ENCODE measurements around the gene FSIP1.

The FSIP1 gene

DNA sequence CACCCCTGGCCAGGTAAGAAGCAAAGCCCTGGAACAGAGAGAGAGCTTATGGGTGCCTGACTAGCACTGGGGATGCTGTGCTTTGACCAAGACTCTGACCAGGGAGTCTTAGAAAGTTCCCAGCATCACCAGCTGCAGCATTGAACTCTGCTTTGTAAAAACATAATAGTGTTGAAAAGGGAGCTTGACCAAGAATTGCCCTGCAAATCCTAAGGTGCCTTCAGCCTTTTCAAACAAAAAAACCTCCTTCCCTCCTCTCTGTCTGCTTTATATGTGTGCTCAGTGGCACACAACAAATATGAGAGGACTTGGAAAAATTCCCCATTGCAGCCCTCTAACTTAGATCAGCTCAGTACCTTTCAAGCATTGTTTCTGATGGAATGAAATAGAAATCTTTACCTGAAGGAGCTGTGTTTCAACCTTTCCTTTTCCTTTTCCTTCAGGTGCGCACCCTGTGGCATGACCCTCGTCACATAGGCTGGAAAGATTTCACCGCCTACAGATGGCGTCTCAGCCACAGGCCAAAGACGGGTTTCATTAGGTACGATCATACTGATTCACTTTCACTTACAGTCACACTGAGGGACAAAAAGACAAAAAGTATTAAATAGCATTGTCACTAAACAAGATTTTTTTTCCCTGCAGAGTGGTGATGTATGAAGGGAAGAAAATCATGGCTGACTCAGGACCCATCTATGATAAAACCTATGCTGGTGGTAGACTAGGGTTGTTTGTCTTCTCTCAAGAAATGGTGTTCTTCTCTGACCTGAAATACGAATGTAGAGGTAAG lies 188.8 kb downstream of the FSIP1 start:
- no peak for DNase-seq (ENCODE audit: low spot score)

DNA sequence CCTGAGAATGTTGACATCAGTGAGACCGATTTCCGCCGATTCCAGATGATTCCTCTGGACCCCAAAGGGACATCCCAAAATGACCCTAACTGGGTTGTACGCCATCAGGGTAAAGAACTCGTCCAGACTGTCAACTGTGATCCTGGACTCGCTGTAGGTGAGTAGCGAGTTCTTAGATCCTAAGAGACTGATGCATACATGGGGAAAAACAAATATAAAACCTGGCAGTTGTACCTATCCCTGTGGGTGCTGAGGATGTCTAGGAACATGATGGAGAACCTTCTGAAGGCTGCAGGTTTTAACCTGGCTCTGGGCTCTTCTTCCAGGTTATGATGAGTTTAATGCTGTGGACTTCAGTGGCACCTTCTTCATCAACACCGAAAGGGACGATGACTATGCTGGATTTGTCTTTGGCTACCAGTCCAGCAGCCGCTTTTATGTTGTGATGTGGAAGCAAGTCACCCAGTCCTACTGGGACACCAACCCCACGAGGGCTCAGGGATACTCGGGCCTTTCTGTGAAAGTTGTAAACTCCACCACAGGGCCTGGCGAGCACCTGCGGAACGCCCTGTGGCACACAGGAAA lies 189.5 kb downstream of the FSIP1 start:
- no peak for DNase-seq (ENCODE audit: low spot score)

DNA sequence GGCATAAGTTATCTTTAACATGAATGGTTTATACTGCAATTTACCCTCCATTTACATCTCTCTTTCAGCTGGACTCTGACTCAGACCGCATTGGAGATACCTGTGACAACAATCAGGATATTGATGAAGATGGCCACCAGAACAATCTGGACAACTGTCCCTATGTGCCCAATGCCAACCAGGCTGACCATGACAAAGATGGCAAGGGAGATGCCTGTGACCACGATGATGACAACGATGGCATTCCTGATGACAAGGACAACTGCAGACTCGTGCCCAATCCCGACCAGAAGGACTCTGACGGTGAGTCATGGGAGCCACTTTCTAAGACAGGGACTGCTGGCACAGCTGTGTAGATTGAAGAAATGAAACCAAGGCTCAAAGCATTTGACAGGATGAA lies 190.1 kb downstream of the FSIP1 start:
- DNase-seq (ENCODE audit: low spot score): no peak

DNA sequence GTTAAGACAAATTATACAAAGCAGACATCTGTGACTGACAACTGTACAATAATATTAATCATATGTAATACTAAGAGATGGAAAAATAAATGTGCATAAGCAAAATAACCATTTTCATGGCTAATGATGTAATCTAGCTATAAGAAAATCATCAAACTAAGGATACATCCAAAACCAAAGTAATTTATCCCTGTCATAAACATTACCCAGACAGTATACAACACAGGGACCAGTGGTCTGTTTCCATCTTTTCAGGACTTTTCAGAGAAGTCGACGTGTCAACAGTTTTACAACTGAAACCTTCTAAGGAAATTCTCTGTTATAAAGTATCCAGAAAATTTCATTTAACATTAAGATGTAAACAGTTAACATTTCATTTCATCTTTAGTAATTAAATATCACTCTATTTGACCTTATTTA lies 190.7 kb downstream of the FSIP1 start:
- no peak for DNase-seq (ENCODE audit: low spot score)

DNA sequence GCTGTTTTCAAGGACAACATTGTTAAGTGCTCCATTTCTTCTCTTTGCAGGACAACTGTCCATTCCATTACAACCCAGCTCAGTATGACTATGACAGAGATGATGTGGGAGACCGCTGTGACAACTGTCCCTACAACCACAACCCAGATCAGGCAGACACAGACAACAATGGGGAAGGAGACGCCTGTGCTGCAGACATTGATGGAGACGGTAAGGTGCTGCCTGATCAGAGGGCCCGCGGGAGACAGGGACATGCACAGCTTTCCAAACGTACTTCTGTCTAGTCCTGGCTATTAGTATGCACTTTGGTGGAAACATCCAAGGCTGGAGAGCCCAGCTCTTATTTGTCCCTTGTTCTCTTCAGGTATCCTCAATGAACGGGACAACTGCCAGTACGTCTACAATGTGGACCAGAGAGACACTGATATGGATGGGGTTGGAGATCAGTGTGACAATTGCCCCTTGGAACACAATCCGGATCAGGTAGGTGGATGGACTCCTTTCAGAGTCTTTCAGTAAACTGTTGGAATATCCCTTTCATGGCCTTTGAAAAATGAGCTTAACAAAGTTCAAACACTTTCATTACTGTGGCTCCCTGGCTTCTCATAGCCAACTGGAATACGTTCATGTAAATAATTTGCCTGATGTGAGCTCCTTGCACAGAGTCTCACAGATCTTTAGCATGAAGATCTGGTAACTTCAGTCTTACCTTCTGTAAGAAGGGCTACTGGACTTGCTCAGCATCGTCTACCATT lies 191.3 kb downstream of the FSIP1 start:
- no peak for DNase-seq (ENCODE audit: low spot score)

DNA sequence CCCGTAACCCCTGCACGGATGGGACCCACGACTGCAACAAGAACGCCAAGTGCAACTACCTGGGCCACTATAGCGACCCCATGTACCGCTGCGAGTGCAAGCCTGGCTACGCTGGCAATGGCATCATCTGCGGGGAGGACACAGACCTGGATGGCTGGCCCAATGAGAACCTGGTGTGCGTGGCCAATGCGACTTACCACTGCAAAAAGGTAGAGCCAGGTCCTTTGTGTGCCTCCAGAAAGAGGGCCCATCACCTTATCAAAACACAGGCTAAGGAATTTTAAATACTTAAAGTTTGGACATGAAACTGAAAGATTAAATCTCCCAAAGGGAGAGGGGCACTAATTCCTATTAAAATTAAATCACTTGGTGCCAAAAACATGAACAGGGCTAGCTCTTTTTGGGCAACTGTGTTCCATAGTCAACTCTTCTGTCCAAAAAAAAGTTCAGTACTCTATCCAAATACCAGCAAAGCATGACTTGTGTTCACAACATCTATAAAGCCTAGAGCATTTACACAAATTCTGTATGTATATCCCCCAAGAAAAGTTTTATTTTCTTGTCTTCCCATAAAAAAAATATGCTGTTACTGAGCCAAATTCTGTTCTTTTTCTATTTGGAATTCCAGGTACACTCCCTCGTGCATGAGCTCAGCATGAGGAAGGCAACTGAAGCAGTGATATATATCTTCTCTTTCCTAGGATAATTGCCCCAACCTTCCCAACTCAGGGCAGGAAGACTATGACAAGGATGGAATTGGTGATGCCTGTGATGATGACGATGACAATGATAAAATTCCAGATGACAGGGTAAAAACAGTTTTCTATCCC lies 192.6 kb downstream of the FSIP1 start:
- no peak for DNase-seq (ENCODE audit: low spot score)

DNA sequence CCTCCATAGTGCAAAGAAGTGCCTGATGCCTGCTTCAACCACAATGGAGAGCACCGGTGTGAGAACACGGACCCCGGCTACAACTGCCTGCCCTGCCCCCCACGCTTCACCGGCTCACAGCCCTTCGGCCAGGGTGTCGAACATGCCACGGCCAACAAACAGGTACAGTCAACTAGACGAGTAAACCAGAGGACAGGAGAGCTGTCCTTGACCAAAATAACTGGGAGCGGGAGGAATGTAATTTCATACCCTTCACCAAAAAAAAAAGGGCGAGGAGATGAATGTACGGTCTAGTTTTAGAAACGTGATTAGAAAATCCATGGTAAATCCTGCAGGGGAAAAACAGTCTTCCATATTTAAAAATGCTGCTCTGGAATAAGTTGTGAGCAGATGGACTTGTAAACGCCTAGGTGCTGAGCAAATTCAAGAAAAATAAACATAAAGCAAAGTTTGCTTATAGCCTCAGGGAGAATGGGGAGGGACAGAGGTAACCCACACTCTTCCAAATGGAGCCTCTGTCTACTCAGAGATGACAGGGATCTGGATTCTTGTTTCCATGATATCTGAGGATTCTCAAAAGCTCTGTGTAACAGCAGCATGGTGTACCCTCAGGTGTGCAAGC lies 193.3 kb downstream of the FSIP1 start:
- DNase-seq (ENCODE audit: low spot score): no peak

DNA sequence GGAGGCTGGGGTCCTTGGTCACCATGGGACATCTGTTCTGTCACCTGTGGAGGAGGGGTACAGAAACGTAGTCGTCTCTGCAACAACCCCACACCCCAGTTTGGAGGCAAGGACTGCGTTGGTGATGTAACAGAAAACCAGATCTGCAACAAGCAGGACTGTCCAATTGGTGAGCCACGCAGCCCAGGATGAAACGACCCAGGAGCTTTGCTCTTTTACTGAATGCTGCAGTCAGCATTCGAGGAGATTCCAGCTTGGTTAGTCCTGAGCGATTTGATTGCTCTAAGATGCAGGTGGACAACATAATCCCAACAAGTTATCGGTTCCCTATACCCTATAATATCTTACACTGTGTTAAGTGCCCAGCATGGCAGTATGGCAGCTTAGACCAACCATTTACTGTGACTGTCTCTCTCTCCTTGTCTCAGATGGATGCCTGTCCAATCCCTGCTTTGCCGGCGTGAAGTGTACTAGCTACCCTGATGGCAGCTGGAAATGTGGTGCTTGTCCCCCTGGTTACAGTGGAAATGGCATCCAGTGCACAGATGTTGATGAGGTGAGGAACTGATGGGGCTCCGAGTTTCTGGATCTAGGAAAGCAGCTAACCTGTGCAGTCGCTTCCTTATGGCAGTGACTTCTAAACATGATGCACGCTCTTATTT lies 194.0 kb downstream of the FSIP1 start:
- DNase-seq (ENCODE audit: low spot score): no peak

DNA sequence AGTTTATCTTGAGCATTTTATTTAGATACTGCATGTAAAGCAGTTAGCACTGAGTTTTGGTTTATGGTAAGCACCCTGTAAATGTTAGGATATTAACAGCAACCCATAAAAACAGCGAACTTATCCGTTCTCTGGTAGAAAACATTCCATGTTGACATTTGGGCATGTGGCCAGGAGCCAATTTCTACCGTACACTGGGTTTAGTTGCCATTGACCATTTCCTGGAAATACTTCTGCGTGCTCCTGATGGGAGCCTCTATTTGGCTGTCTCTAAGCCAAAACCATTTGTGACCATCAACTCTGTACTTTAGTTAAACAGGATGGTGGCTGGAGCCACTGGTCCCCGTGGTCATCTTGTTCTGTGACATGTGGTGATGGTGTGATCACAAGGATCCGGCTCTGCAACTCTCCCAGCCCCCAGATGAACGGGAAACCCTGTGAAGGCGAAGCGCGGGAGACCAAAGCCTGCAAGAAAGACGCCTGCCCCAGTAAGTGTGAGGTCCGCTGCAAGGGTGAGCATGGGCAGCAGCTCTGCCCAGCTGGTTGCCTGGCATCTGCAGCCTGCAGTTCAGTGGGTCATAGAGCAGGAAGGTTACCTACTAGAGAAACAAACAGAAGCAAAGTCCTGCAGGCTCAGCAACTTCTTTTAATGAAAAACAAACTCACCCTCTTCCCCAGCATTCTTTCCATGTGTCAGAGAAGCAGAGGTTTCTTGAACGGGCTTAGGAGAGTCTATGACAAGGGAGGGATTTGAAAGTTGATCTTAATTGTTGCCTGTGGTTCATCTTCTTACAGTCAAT lies 194.7 kb downstream of the FSIP1 start:
- DNase-seq (ENCODE audit: low spot score): no peak

DNA sequence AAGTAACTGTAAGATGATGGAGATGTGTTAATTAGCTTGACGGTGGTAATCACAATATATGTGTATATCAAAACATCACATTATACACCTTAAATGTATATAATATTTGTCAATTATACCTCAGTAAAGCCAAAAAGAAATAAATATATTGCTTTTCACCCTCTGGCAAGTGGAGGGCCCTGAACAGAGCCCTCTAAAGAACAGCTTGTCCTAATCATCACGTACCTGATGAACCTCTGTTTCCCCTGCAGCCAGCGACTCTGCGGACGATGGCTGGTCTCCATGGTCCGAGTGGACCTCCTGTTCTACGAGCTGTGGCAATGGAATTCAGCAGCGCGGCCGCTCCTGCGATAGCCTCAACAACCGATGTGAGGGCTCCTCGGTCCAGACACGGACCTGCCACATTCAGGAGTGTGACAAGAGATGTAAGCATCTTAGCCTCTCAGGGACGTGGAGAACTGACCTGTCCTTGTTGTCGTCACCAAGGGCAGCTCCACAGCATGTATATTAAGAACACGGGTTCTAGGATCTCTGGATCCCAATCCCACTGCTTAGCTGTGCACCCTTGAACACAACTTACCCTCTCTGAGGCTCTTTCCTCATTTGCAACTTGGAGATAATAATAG lies 195.4 kb downstream of the FSIP1 start:
- no peak for DNase-seq (ENCODE audit: low spot score)

DNA sequence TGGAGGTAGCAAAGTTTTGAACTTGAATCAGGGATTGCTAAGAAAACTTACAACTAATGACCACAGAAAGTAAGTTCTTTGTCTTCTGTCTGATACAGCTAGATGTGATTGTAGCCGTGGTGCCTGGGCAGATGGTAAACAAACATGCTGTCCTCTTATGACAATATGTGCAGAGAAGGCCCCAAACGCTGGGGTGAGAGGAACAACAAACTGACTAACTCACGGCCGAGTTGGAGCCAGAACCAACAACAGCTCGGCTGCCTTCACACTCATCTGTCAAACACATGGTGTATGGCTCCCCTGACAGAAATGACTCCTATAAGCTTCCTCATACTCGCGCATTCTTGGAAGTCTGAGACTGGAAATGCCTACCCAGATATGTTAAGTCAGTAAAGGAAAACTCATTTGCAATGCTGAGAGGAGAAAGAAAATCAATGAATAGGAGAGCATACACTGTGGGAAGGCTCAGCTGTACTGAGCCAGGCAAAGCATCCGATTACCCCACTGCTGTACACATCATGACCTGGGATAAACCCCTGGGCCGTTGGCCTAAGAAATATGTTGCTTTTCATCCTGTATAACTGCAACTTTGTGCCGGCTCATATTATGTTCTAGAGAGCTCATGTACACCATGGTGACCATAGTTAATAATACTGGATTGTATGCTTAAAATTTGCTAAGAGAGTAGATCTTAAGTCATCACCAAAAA lies 196.1 kb downstream of the FSIP1 start:
- no peak for DNase-seq (ENCODE audit: low spot score)

DNA sequence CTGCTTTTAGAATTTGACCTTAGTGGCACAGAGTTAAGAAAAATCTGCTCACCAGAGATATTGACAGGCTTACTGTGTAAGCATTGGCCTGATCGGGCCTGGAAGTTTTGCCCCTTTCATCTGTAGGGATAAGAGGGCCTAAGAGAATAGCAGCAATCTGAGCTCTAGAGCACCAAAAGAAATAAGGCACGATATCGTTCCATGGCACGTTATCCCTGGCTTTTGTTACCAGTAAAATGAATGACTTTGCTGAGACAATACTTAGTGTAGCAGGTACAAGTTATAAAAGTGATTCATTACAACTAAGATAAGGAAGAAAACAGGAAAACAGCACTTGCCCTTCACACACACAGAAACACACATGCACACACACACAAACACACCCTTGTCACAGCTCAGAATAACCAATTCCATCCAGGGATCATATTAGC lies 196.8 kb downstream of the FSIP1 start:
- no peak for DNase-seq (ENCODE audit: low spot score)

DNA sequence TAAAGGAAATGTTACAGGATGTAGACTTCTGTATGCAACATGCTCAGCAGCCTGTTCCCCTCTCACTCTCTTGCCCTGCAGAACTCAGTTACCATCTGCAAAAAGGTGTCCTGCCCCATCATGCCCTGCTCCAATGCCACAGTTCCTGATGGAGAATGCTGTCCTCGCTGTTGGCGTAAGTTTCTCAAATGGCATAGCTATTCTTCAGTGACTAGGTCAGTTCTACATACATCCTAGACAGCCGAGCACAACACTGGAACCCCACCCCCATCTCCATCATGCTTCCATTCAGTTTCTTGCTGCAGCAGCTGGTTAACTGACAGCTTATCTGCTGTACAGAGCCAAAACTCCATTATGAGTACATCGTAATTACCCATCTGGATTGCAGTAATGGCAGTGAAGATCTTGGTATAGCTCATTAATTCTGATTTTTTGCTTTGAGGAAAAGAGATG lies 197.2 kb downstream of the FSIP1 start:
- no peak for DNase-seq (ENCODE audit: low spot score)

DNA sequence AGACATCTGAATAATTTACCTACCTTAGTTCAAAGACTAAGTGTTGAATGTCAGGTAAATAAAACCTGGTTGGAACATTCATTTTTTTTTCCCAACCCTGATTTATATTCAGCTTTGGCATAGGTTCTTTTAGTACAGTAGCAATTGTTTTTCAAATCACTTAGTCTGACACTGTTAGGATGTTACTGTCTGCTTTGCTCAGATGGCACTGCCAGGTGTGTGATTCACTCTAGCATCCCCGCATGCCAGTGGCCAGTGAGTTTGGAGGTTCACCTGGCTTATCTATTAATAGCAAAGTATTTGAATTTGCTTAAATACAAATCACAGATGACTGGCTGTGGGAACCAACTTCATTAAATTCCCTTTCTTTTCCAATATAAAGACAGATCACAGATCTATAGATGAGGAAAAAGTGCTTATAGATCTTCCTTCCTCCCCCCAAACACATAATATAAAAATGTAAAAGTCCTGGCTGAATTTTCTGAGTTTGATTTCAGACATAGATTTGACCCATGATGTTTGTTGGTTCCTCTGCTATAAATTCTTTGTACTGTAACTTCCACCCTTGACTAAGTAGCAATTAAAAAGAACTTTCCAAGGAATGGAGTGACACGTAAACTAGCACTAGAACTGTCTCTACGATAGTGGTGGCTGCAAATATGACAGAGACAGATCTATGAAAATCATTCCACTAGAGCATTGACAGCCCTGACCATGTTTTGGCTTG lies 197.8 kb downstream of the FSIP1 start:
- no peak for DNase-seq (ENCODE audit: low spot score)

DNA sequence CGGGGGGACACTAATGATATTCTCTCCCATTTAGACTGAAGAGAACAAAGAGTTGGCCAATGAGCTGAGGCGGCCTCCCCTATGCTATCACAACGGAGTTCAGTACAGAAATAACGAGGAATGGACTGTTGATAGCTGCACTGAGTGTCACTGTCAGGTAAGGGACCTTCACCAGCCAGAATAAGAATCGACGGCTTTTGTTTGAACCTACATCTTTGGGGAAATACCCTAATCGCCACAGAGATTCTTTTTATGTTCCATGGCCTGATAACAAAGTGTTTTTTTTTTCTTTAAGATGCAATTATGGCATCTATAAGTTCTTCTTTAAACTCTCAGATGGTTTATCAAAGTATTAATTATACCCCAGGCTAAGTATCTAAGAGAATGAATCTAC lies 198.4 kb downstream of the FSIP1 start:
- no peak for DNase-seq (ENCODE audit: low spot score)

DNA sequence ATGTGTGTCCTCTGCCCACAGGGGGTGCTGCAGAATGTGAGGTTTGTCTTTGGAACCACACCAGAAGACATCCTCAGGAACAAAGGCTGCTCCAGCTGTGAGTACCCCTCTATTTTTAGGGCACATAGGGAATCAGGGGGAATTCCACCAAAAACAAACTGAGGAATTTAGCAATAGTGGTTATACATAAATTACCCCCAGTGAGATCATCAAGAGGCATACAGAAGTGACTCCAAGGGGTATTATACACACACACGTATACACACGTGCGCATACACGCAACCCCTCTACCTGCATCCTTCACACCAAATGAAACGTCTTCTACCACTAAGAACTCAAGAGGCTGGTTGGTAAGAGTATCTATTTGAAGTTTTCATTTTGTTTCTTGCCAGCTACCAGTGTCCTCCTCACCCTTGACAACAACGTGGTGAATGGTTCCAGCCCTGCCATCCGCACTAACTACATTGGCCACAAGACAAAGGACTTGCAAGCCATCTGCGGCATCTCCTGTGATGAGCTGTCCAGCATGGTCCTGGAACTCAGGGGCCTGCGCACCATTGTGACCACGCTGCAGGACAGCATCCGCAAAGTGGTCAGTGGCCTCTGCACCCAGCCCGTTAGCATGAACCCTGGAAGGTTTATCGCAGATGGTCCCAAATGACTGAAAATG lies 198.9 kb downstream of the FSIP1 start:
- DNase-seq (ENCODE audit: low spot score): no peak

DNA sequence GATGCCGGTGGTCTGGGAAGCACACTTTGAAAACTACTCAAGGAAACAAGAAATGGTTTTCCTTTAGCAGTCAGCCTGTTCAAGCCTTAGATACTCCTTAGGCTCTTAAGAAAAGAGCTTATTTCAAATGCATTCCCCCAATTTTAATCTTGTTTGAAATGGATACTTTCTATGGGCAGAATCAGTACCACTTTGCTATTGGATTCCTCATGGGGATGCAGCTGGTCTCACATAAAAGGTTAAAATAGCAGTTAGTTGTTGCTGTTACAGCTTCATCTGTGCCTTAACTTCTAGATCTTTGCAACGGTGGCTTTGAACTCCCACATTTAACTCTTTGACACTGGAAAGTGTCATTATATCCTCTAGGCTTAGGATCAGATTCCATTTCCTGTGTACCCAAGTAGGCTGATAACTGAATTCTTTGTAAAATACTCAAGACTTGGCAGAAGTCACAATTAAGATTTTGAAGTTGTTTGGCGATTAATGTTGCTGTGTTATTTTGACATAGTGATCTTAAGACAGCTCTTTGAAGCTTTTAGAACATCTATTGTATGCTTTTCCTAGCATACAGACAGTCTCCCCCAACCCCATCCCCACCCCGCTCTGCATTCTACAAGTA lies 199.6 kb downstream of the FSIP1 start:
- DNase-seq (ENCODE audit: low spot score): no peak
